Left ventricle myocardium inferior (tissue), 1 donor: ENCODE data around the gene MUC2. TPM values are rescaled to one million over a fixed set of nuclear protein-coding genes. Genes with fewer than 3 reads are reported as not detected.

Experiments
- DNase-seq: peaks from one replicate; pipeline ENCODE4 v3.0.0-alpha.2; 2020
- H3K27ac ChIP-seq: fragments of 200-600 bp; replicated peaks from 2 replicates; pipeline ENCODE4 v1.8.0; 2021
- H3K27me3 ChIP-seq: fragments of 200-600 bp; 2 replicates; pipeline ENCODE4 v1.8.0; 2021; ENCODE audit warnings: low read depth
- H3K36me3 ChIP-seq: fragments of 200-600 bp; 2 replicates; pipeline ENCODE4 v1.8.0; 2021
- H3K4me1 ChIP-seq: fragments of 200-600 bp; 2 replicates; pipeline ENCODE4 v1.8.0; 2021
- H3K4me3 ChIP-seq: fragments of 200-600 bp; 2 replicates; pipeline ENCODE4 v1.8.0; 2021; ENCODE audit warnings: mild to moderate bottlenecking, moderate library complexity
- H3K9me3 ChIP-seq: fragments of 200-600 bp; replicated peaks from 2 replicates; pipeline ENCODE4 v1.8.0; 2021
- CTCF ChIP-seq: fragments of 200-600 bp; IDR thresholded peaks from 2 replicates; pipeline ENCODE4 v1.8.0; 2021; ENCODE audit warnings: antibody characterized with exemption, mild to moderate bottlenecking, borderline replicate concordance
- intact Hi-C: fragments of 100-400 bp; cut with micrococcal nuclease; formaldehyde crosslinking; loops from one replicate; pipeline ENCODE4 v1.11.0; 2022
- total RNA-seq: library from RNA; stranded (reverse); fragmentation: NEBNext Ultra II Directional; extraction: Animal tissue kit (Norgen Biotek cat#: 25700); gene quantifications from one replicate; pipeline ENCODE4 v1.2.1, GENCODE V29; 2021
- donor health status: DM: no; HTN: yes; CAD: no; lungs with severe emphysema.

Gene MUC2
- total RNA-seq, 1 donor from 2014 or later = 0.03 TPM

- Histone ChIP-seq H3K4me1 (no peaks in the 10 kb centered on the region), H3K27me3 (peaks cover 72% of the 10 kb centered on the region), H3K4me3 (no peak overlapping the region), H3K27ac (no peak overlapping the region), H3K9me3 (no peaks in the 10 kb centered on the region), H3K36me3 (no peaks in the 10 kb centered on the region)
- DNase-seq = no peak
- no peak for TF ChIP-seq CTCF
- intact Hi-C loops = no loop called here
These were observed 47.4 kb downstream of the MUC2 start for GRCh38 chr11:1121813-1122663.

- intact Hi-C loops = no loop called here
- no peak for DNase-seq
These were observed 48.0 kb downstream of the MUC2 start for GRCh38 chr11:1122664-1123002.

GRCh38 chr11:1123970-1124369, 49.3 kb downstream of the MUC2 start:
- no peaks in the 10 kb centered on the region for H3K4me1 ChIP-seq
- no peak overlapping the region for H3K4me3 ChIP-seq
- no peak overlapping the region for H3K27ac ChIP-seq
- TF ChIP-seq CTCF = no peak
- no peaks in the 10 kb centered on the region for H3K36me3 ChIP-seq
- H3K27me3 ChIP-seq = peaks cover 78% of the 10 kb centered on the region
- no peaks in the 10 kb centered on the region for H3K9me3 ChIP-seq
- intact Hi-C loops = no loop called here
- no peak for DNase-seq

More at GRCh38 chr11:1122664-1123002, 48.0 kb downstream of the MUC2 start:
- Histone ChIP-seq H3K27me3 (peaks cover 76% of the 10 kb centered on the region), H3K36me3 (no peaks in the 10 kb centered on the region), H3K9me3 (no peaks in the 10 kb centered on the region), H3K27ac (no peak overlapping the region), H3K4me1 (no peaks in the 10 kb centered on the region), H3K4me3 (no peak overlapping the region)
- TF ChIP-seq CTCF = no peak

Other genes starting within 250 kb of the MUC2 start
- 23.2 TPM for gene CRACR2B, start 247.0 kb upstream of the MUC2 start, total RNA-seq
- 408 TPM for gene CD151, start 241.9 kb upstream of the MUC2 start, total RNA-seq
- gene POLR2L, start 232.3 kb upstream of the MUC2 start, total RNA-seq = 226 TPM
- 33.0 TPM for gene TSPAN4, start 232.0 kb upstream of the MUC2 start, total RNA-seq
- gene CHID1, start 164.1 kb upstream of the MUC2 start, total RNA-seq = 54.2 TPM
- gene AP2A2, start 149.0 kb upstream of the MUC2 start, total RNA-seq = 41.4 TPM
- not detected for gene MUC6, start 38.2 kb upstream of the MUC2 start, total RNA-seq
- gene MUC5AC, start 83.1 kb downstream of the MUC2 start, total RNA-seq = not detected
- not detected for gene MUC5B, start 148.2 kb downstream of the MUC2 start, total RNA-seq
- 51.9 TPM for gene TOLLIP, start 234.8 kb downstream of the MUC2 start, total RNA-seq